Stimulated activated CD4-positive, alpha-beta T cell treated with anti-CD3 and anti-CD28 coated beads, Interleukin-12 subunit alpha, Interleukin-12 subunit beta, amount 100 ng/mL, for 24 hours (primary cell): ENCODE measurements around the gene ACE.

Source experiments
- DNase-seq, 2 experiments: peaks; one replicate each; pipeline ENCODE4 v3.0.0-alpha.2; 2020; ENCODE audit warnings: low read depth in 2 of 2

Gene ACE

GRCh38 chr17:63476854-63477479, at the start of gene ACE:
Gene ACE (plus strand): TSS chr17:63477061. CDS start chr17:63477095, 34 bp downstream.
- peak in 1 of 2 experiments; percentile 15 for DNase-seq

GRCh38 chr17:63429766-63430165, 47.1 kb upstream of the ACE start:
- DNase-seq = no peak

- no peak for DNase-seq
Observed at GRCh38 chr17:63430223-63430622, 46.6 kb upstream of the ACE start.

GRCh38 chr17:63431618-63431938, 45.3 kb upstream of the ACE start:
- DNase-seq = no peak

GRCh38 chr17:63431939-63432804, 44.7 kb upstream of the ACE start:
- no peak for DNase-seq

GRCh38 chr17:63433746-63434591, 42.9 kb upstream of the ACE start:
- DNase-seq = no peak

GRCh38 chr17:63434951-63435571, 41.8 kb upstream of the ACE start:
- no peak for DNase-seq

- no peak for DNase-seq
Observed at GRCh38 chr17:63435681-63436522, 41.0 kb upstream of the ACE start.

GRCh38 chr17:63436523-63437110, 40.2 kb upstream of the ACE start:
- no peak for DNase-seq

- DNase-seq = no peak
Observed at GRCh38 chr17:63437287-63438091, 39.4 kb upstream of the ACE start.

- no peak for DNase-seq
Observed at GRCh38 chr17:63438092-63439051, 38.5 kb upstream of the ACE start.

- DNase-seq = no peak
Observed at GRCh38 chr17:63439687-63440086, 37.2 kb upstream of the ACE start.

- no peak for DNase-seq
Observed at GRCh38 chr17:63440127-63440769, 36.6 kb upstream of the ACE start.

GRCh38 chr17:63440770-63441335, 36.0 kb upstream of the ACE start:
- no peak for DNase-seq

GRCh38 chr17:63441654-63442053, 35.2 kb upstream of the ACE start:
- no peak for DNase-seq

- no peak for DNase-seq
Observed at GRCh38 chr17:63442074-63442473, 34.8 kb upstream of the ACE start.

- DNase-seq = no peak
Observed at GRCh38 chr17:63442549-63443035, 34.3 kb upstream of the ACE start.

- no peak for DNase-seq
Observed at GRCh38 chr17:63443053-63443452, 33.8 kb upstream of the ACE start.
